ENCODE results near the gene NRN1. TPM values are rescaled to one million over a fixed set of nuclear protein-coding genes. Genes with fewer than 3 reads are reported as not detected.
A peak's percentile ranks its signal among the peaks of the same experiment; 100 is the strongest.

NRN1 gene
- total and polyA plus RNA-seq, 8 donors = 0.45 to 9.8 (median 4.4) TPM; not detected in 2

DNA sequence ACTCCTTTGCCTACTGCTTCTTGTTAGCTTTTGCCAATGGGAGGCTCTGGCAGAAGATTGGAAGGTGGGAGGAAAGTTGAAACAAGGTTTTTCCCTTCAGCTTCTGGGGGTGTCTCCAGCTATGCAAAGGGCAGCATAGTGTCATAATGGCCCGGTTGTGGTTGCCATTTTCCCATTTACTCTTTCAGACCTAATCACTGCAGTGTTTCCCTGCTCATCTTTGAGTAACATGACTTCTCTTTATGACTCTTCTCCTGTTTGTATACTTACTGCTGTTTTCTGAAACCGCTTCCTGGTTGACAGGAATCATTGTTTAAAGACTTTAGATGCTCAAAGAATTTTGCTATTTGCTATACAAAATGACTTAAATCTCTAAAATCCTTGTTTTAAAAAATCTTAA lies 19.9 kb downstream of the NRN1 start:
- TF ChIP-seq, protein P1, sequence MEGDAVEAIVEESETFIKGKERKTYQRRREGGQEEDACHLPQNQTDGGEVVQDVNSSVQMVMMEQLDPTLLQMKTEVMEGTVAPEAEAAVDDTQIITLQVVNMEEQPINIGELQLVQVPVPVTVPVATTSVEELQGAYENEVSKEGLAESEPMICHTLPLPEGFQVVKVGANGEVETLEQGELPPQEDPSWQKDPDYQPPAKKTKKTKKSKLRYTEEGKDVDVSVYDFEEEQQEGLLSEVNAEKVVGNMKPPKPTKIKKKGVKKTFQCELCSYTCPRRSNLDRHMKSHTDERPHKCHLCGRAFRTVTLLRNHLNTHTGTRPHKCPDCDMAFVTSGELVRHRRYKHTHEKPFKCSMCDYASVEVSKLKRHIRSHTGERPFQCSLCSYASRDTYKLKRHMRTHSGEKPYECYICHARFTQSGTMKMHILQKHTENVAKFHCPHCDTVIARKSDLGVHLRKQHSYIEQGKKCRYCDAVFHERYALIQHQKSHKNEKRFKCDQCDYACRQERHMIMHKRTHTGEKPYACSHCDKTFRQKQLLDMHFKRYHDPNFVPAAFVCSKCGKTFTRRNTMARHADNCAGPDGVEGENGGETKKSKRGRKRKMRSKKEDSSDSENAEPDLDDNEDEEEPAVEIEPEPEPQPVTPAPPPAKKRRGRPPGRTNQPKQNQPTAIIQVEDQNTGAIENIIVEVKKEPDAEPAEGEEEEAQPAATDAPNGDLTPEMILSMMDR (IDR thresholded peaks at IDR 0.05) = no peak
- TF ChIP-seq EP300 (IDR thresholded peaks at IDR 0.05) = no peak
- TF ChIP-seq POLR2A (IDR thresholded peaks at IDR 0.05) = no peak
- TF ChIP-seq POLR2AphosphoS5 (IDR thresholded peaks at IDR 0.05) = no peak
- no peaks in the 10 kb centered on the region for H3K4me1 ChIP-seq
- no peak overlapping the region for H3K4me3 ChIP-seq
- no peak for DNase-seq
- peaks cover 0 to 13% (median 3%) of the 10 kb centered on the region in 4 donors for H3K9me3 ChIP-seq
- 55 to 83% (median 61%) methylated on average over 2 of the region's 2 CpGs for WGBS, 5 donors
- no peaks in the 10 kb centered on the region for H3K36me3 ChIP-seq
- intact Hi-C loops (cut with DNase I; ENCODE audit: low total_unique reads) = no loop called here
- H3K27ac ChIP-seq = no peak overlapping the region
- H3K27me3 ChIP-seq = peaks cover 0 to 18% (median 0%) of the 10 kb centered on the region in 3 donors

DNA sequence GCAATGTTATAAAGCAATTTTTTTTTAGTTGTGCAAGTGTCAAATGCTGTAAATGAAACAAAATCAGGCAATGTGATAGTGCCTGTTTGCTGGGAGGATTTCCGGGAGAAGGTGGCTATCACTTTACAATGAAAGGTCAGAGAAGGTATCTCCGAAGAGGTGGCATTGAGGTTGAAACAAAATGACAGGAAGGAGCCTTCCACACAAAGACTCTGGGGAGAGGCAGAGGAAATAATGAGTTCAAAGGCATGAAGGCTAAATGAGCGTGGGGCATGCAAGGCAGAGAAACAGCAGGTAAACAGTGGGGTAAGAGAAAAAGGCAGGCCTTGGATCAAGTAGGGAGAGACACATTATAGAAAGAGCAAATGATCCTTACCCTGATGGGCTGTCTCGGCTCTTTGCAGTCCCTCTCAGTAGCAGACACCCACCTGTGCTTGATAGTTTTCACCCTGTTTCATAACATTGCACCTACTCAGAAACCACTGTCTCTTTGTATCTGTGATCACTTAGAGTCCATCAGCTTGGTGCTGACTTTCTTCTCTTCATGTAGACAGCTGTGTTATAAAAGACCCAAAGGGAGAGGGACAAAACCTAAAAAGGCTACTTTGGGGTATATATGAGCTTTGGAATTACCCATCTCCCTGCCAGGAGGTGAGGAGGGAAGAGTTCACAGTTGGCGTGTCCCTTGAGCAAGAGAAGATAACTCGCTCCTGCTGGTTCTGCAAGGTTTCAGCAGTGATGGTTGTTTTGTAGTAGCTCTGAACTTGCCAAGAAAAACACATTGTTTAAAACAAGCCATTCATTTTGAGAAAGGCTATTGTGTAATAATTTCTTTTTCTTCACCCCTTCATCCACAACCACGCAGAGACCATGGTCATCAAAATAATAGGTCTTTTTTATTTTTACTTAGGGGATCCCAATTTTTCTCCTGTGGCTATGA lies 22.3 kb downstream of the NRN1 start:
- H3K27me3 ChIP-seq = peaks cover 0 to 12% (median 0%) of the 10 kb centered on the region in 3 donors
- peaks cover 0 to 13% (median 3%) of the 10 kb centered on the region in 4 donors for H3K9me3 ChIP-seq
- TF ChIP-seq, protein P1 (IDR thresholded peaks at IDR 0.05) = no peak
- TF ChIP-seq POLR2A (IDR thresholded peaks at IDR 0.05) (no peak), POLR2AphosphoS5 (IDR thresholded peaks at IDR 0.05) (no peak), EP300 (IDR thresholded peaks at IDR 0.05) (no peak)
- H3K36me3 ChIP-seq = no peaks in the 10 kb centered on the region
- H3K4me1 ChIP-seq = no peaks in the 10 kb centered on the region
- intact Hi-C loops (cut with DNase I; ENCODE audit: low total_unique reads) = no loop called here
- H3K4me3 ChIP-seq = no peak overlapping the region
- no peak overlapping the region for H3K27ac ChIP-seq
- WGBS, 5 donors = 68 to 79% (median 69%) methylated on average over 7 of the region's 7 CpGs
- DNase-seq = peak in 1 of 2 donors; percentile 12

DNA sequence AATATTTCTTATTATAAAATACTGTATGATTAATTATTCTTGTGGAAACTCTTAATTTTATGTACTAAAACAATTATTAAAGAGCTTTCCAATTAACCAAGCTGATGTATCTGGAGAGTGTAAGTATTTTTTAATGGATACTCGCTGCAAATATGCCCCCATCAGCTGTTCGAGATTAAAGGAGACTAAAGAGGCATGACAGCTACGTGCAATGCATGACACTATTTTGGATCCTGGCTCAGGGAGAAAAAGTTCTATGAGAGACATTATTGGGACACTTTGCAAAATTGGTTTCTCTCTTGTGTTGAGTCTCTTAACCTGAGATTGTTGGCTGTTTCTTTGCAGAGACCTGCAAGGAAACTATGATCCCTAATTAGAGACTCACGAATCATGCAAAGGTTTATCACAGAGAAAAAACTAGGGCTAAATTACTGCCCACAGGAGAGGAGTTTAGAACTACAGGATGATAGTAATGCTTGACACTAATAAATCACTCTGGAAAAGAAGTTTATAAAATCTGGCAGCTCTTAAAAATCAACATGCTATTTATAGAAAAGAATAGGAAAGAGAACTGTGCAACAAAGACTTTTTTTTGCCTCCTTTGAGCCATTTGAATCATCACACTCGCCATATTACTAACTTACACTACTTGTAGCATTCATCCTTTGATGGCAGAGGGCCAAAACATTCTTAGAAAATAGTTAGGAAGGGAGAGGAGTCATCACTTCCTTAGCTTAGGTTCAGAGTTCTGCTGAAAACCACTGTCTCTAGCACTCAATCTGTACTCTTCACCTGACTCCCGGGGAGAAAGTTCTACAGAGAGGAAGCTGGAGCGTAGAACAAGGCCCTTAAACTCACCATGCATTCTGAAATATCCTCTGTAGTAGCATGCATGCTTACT lies 25.3 kb downstream of the NRN1 start:
- DNase-seq = peak in 1 of 2 donors; percentile 6
- intact Hi-C loops (cut with DNase I; ENCODE audit: low total_unique reads) = no loop called here
- Histone ChIP-seq H3K4me1 (no peaks in the 10 kb centered on the region), H3K27ac (no peak overlapping the region), H3K9me3 (no peaks in the 10 kb centered on the region), H3K27me3 (peaks cover 0 to 7% (median 0%) of the 10 kb centered on the region in 3 donors), H3K4me3 (no peak overlapping the region), H3K36me3 (no peaks in the 10 kb centered on the region)
- WGBS, 5 donors = 63 to 83% (median 72%) methylated on average over 7 of the region's 7 CpGs
- no peak for TF ChIP-seq EP300 (IDR thresholded peaks at IDR 0.05)
- TF ChIP-seq, protein P1 (IDR thresholded peaks at IDR 0.05) = no peak

Data from stomach (tissue), 9 donors.